HEK293 (cell line): ENCODE results near the gene SIPA1.

ENCODE experiments used
- CTCF ChIA-PET: fragments of 350-600 bp; formaldehyde crosslinking; extraction: SDS; loops from one replicate; lab custom pipeline; 2021; ENCODE audit warnings: antibody characterized with exemption; lab: Yijun Ruan, JAX
- POLR2A ChIA-PET: fragments of 300-600 bp; formaldehyde crosslinking; extraction: SDS; loops from one replicate; lab custom pipeline; 2020; ENCODE audit warnings: antibody characterized with exemption, inconsistent platforms; lab: Yijun Ruan, JAX
- H3K27ac ChIP-seq: fragments of 200-500 bp; sonication (Bioruptor generic); 2 replicates; pipeline ENCODE4 v1.5.1; 2014; ENCODE audit warnings: low read depth, low read length, control low read depth, inconsistent platforms; ENCODE audit errors: extremely low read depth
- H3K36me3 ChIP-seq, 2 experiments: fragments of 200-500 bp in 1 of 2; sonication (Bioruptor generic) in 1 of 2; 1 replicate in 1 of 2; 2 replicates in 1 of 2; pipeline ENCODE4 v1.5.1; 2014 to 2017; ENCODE audit warnings: inconsistent platforms in 2 of 2, low read length in 2 of 2; ENCODE audit not compliant: control insufficient read depth in 2 of 2, insufficient read depth in 1 of 2
- H3K4me1 ChIP-seq: fragments of 200-500 bp; sonication (Bioruptor generic); 2 replicates; pipeline ENCODE4 v1.5.1; 2014; ENCODE audit warnings: mild to moderate bottlenecking, low read length, inconsistent platforms; ENCODE audit not compliant: control insufficient read depth, insufficient read depth
- H3K4me3 ChIP-seq: 2 replicates; pipeline ENCODE4 v1.5.1; 2011; ENCODE audit warnings: low read depth, mild to moderate bottlenecking, control low read depth, low read length, moderate library complexity
- H3K9me3 ChIP-seq: fragments of 200-500 bp; sonication (Bioruptor generic); 2 replicates; pipeline ENCODE4 v1.5.1; 2014; ENCODE audit warnings: low read depth, low read length, inconsistent platforms; ENCODE audit not compliant: control insufficient read depth, insufficient read depth
- BCL11A ChIP-seq: fragments of 450-650 bp; formaldehyde crosslinking; IDR thresholded peaks from 2 replicates; pipeline ENCODE4 v1.5.1; 2016; ENCODE audit warnings: low read depth, missing biosample characterization, missing genetic modification characterization
- EGR2 ChIP-seq: fragments of 450-650 bp; formaldehyde crosslinking; IDR thresholded peaks from 2 replicates; pipeline ENCODE4 v1.5.1; 2016; ENCODE audit warnings: low read depth, missing biosample characterization, missing genetic modification characterization
- GLIS2 ChIP-seq: fragments of 450-650 bp; formaldehyde crosslinking; IDR thresholded peaks from 2 replicates; pipeline ENCODE4 v1.5.1; 2016; ENCODE audit warnings: missing biosample characterization, missing genetic modification characterization
- IKZF3 ChIP-seq: fragments of 450-650 bp; IDR thresholded peaks from 2 replicates; pipeline ENCODE4 v1.5.0; 2018; ENCODE audit warnings: missing biosample characterization, mild to moderate bottlenecking, missing genetic modification characterization, moderate library complexity
- KLF7 ChIP-seq: fragments of 450-650 bp; formaldehyde crosslinking; IDR thresholded peaks from 2 replicates; pipeline ENCODE4 v1.5.1; 2016; ENCODE audit warnings: missing biosample characterization, missing genetic modification characterization, borderline replicate concordance
- MEIS1 ChIP-seq: sonication (generic); formaldehyde crosslinking; IDR thresholded peaks from 2 replicates; pipeline ENCODE4 v1.8.1; 2022; ENCODE audit warnings: missing genetic modification reagents, mild to moderate bottlenecking, borderline replicate concordance
- MYNN ChIP-seq: fragments of 450-650 bp; formaldehyde crosslinking; IDR thresholded peaks from 2 replicates; pipeline ENCODE4 v1.5.1; 2016; ENCODE audit warnings: missing biosample characterization, missing genetic modification characterization, borderline replicate concordance
- SP3 ChIP-seq: fragments of 450-650 bp; formaldehyde crosslinking; IDR thresholded peaks from 2 replicates; pipeline ENCODE4 v1.5.1; 2016; ENCODE audit warnings: missing biosample characterization, missing genetic modification characterization
- ZBTB48 ChIP-seq: fragments of 450-650 bp; formaldehyde crosslinking; IDR thresholded peaks from 2 replicates; pipeline ENCODE4 v1.5.1; 2016; ENCODE audit warnings: missing biosample characterization, missing genetic modification characterization
- ZFHX2 ChIP-seq: fragments of 450-650 bp; formaldehyde crosslinking; conservative IDR thresholded peaks from 2 replicates; pipeline ENCODE4 v1.5.1; 2016; ENCODE audit warnings: missing biosample characterization, missing genetic modification characterization
- ZNF16 ChIP-seq: fragments of 450-650 bp; formaldehyde crosslinking; IDR thresholded peaks from 2 replicates; pipeline ENCODE4 v1.5.1; 2016; ENCODE audit warnings: low read depth, missing biosample characterization, missing genetic modification characterization
- ZNF169 ChIP-seq: fragments of 450-650 bp; formaldehyde crosslinking; IDR thresholded peaks from 2 replicates; pipeline ENCODE4 v1.5.1; 2016; ENCODE audit warnings: missing biosample characterization, missing genetic modification characterization
- ZNF394 ChIP-seq: fragments of 450-650 bp; formaldehyde crosslinking; IDR thresholded peaks from 2 replicates; pipeline ENCODE4 v1.5.1; 2016; ENCODE audit warnings: missing biosample characterization, missing genetic modification characterization, mild to moderate bottlenecking, moderate library complexity, borderline replicate concordance
- ZNF423 ChIP-seq: fragments of 450-650 bp; formaldehyde crosslinking; IDR thresholded peaks from 2 replicates; pipeline ENCODE4 v1.5.1; 2016; ENCODE audit warnings: missing biosample characterization, missing genetic modification characterization
- ZNF473 ChIP-seq: fragments of 450-650 bp; formaldehyde crosslinking; IDR thresholded peaks from 2 replicates; pipeline ENCODE4 v1.5.1; 2017; ENCODE audit warnings: missing biosample characterization, missing genetic modification characterization
- ZNF514 ChIP-seq: fragments of 450-650 bp; formaldehyde crosslinking; IDR thresholded peaks from 2 replicates; pipeline ENCODE4 v1.5.1; 2016; ENCODE audit warnings: missing biosample characterization, missing genetic modification characterization
- ZNF521 ChIP-seq: fragments of 450-650 bp; formaldehyde crosslinking; IDR thresholded peaks from 2 replicates; pipeline ENCODE4 v1.5.1; 2017; ENCODE audit warnings: missing biosample characterization, mild to moderate bottlenecking, missing genetic modification characterization
- ZNF558 ChIP-seq: fragments of 450-650 bp; formaldehyde crosslinking; IDR thresholded peaks from 2 replicates; pipeline ENCODE4 v1.5.1; 2016; ENCODE audit warnings: missing biosample characterization, missing genetic modification characterization
- ZNF747 ChIP-seq: fragments of 450-650 bp; formaldehyde crosslinking; IDR thresholded peaks from 2 replicates; pipeline ENCODE4 v1.5.1; 2016; ENCODE audit warnings: missing biosample characterization, missing genetic modification characterization
- ZXDB ChIP-seq: fragments of 450-650 bp; formaldehyde crosslinking; IDR thresholded peaks from 2 replicates; pipeline ENCODE4 v1.5.1; 2016; ENCODE audit warnings: missing biosample characterization, missing genetic modification characterization
- TF ChIP-seq, protein P1 (sequence below): fragments of 450-650 bp; formaldehyde crosslinking; IDR thresholded peaks from 2 replicates; pipeline ENCODE4 v1.5.1; 2017; ENCODE audit warnings: missing biosample characterization, mild to moderate bottlenecking, missing genetic modification characterization, moderate library complexity
- TF ChIP-seq, protein P2 (sequence below): fragments of 450-650 bp; formaldehyde crosslinking; IDR thresholded peaks from 2 replicates; pipeline ENCODE4 v1.5.1; 2016; ENCODE audit warnings: missing biosample characterization, missing genetic modification characterization
- TF ChIP-seq, protein P3 (sequence below): fragments of 450-650 bp; formaldehyde crosslinking; IDR thresholded peaks from 2 replicates; pipeline ENCODE4 v1.5.1; 2016; ENCODE audit warnings: missing biosample characterization, missing genetic modification characterization

SIPA1 gene

DNA sequence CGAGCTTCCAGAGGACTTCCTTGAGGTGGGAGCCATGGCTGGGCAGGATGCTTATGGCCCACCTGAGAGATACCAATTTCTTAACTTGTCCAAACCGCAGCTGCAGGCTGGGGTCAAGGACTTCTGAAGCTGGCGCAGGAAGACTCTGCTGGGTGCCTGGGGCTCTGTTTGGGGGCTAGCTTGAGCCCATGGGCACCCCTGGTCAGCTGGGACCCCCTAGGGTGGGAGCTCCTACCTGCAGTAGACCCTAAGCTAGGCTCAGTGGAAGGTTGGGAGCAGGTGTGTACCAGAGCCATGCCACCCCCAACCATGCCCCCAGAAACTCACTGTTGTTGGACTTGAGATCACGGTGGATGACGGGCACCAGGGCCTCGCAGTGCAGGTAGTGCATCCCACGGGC lies 25.2 kb upstream of the SIPA1 start:
- H3K36me3 ChIP-seq: peaks cover 0 to 57% of the 10 kb centered on the region in 2 experiments; a peak in 1 of 3 replicates
- no peaks in the 10 kb centered on the region for H3K9me3 ChIP-seq
- H3K4me1 ChIP-seq: no peaks in the 10 kb centered on the region
- H3K27ac ChIP-seq: no peak overlapping the region
- POLR2A ChIA-PET: no interaction called here
- TF ChIP-seq ZNF423 (tag by site-specific recombination) (no peak), GLIS2 (tag by site-specific recombination) (0 out of 2 replicates have a peak, but pooled peaks have one; percentile 18)
- H3K4me3 ChIP-seq: no peak overlapping the region
- CTCF ChIA-PET: interaction anchor here (0.6 to 3.8 kb wide), 6 partner anchors 9 to 476 kb away, joined by 3 to 22 read pairs (median 4); partner anchors contain the start of gene FAM89B

DNA sequence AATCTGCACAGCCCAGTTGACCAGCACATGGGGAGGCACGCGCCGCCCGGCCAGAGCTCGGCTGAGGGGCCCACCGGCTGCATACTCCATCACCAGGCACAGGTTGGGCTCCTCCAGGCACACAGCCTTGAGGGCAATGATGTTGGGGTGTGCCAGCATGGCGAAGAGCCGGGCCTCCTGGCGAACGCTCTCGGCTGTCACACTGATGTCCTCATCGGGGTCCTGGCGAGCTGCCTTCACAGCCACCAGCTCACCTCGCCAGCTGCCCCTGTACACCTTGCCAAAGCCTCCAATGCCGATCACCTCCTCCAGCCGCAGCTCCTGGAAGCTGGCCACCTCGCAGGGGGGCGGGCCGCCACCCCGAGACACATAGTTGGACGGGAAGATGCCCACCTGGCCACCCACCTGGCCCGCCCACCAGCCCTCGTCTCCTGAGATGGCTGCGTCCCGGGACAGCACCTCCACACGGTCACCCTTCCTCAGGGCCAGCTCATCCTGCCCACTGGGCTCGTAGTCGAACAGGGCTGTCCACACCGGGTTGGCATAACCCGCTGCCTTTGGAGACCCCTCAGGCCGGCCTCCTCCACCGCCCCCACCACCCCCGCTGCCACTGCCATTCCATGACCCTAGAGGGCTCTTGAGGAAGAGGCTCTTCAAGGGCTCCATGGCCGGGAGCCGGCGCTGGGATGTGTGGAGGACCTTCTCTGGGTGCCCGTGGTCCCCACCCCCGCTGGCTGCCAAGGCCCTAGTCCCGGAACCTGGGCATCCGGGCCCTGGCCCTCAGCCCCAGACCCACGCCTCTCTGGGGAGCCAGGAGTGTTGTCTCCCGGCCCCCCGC lies 24.6 kb upstream of the SIPA1 start:
- Histone ChIP-seq H3K4me3 (peak overlapping the region; percentile 65), H3K27ac (peak overlapping the region; percentile 73), H3K36me3 (peaks cover 0 to 57% of the 10 kb centered on the region in 2 experiments; a peak in 1 of 3 replicates), H3K9me3 (no peaks in the 10 kb centered on the region), H3K4me1 (no peaks in the 10 kb centered on the region)
- ChIA-PET CTCF (interaction anchor here (0.6 to 3.8 kb wide), 6 partner anchors 9 to 475 kb away, joined by 3 to 22 read pairs (median 4); partner anchors contain the start of gene FAM89B), POLR2A (interaction anchor here (0.9 to 2.5 kb wide), 6 partner anchors 17 to 246 kb away, joined by 3 to 20 read pairs (median 10); partner anchors contain the start of genes CFL1, KCNK7, MUS81 and SCYL1)
- TF ChIP-seq ZNF169 (tag by site-specific recombination) (no peak), ZNF521 (tag by site-specific recombination) (no peak), ZNF558 (tag by site-specific recombination) (no peak), ZNF514 (no peak), ZFHX2 (tag by site-specific recombination) (peak; percentile 59), MEIS1 (no peak), EGR2 (tag by site-specific recombination) (peak; percentile 53)
- TF ChIP-seq, protein P1, sequence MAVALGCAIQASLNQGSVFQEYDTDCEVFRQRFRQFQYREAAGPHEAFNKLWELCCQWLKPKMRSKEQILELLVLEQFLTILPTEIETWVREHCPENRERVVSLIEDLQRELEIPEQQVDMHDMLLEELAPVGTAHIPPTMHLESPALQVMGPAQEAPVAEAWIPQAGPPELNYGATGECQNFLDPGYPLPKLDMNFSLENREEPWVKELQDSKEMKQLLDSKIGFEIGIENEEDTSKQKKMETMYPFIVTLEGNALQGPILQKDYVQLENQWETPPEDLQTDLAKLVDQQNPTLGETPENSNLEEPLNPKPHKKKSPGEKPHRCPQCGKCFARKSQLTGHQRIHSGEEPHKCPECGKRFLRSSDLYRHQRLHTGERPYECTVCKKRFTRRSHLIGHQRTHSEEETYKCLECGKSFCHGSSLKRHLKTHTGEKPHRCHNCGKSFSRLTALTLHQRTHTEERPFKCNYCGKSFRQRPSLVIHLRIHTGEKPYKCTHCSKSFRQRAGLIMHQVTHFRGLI (tag by site-specific recombination): 0 out of 2 replicates have a peak, but pooled peaks have one; percentile 33

DNA sequence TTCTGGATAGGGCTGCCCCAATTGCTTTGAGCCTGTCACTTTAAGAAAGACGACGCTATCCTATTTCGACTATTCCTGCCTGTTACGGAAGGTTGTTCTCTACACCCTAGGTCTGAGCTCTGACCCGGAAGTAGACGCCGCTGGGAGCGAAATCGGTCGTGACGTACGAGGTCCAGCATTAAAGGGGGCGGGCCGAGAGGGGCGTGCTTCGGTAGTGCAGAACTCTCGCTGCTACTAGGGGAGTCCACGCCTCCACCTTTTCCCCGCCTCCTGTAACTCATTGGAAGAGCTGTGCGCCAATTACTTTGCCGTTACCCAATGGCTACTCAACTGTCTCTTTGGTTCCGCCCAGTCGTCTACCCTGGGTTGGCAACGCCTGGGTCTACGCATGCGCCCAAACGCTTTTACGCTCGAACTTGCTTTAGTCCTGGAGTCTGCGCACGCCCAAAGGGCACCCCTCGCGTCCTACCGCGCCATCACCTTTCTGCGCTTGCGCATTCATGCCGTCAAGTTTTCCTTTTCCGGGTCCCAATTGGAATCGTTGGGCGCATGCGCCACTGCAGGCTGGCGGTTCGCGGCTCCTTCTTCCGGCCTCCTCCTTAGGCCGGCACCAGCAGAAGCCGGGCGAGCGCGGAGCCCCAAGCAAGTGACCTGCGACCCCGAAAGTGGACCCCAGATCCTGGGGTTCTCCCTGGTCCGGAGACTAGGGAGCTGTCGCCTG lies 22.5 kb upstream of the SIPA1 start, which contains the start of gene PCNX3:
Gene PCNX3 (plus strand): TSS at position 548 of the 721 bp plus-strand sequence. CDS start 536 bp downstream, outside the sequence.
- POLR2A ChIA-PET: interaction anchor here (0.7 to 2.5 kb wide), 38 partner anchors 9 to 387 kb away, joined by 3 to 20 read pairs (median 6); partner anchors contain the start of genes BANF1, CCDC85B, CFL1 and EHBP1L1
- no peaks in the 10 kb centered on the region for H3K9me3 ChIP-seq
- H3K27ac ChIP-seq: peak within 1 kb of the TSS; percentile 79
- H3K36me3 ChIP-seq: peaks cover 0 to 61% of the 10 kb centered on the region in 2 experiments; a peak in 1 of 3 replicates
- no peaks in the 10 kb centered on the region for H3K4me1 ChIP-seq
- H3K4me3 ChIP-seq: peak within 1 kb of the TSS; percentile 91
- CTCF ChIA-PET: interaction anchor here (0.5 to 3.8 kb wide), 9 partner anchors 16 to 270 kb away, joined by 3 to 22 read pairs (median 4); partner anchors contain the start of gene MUS81
- TF ChIP-seq ZNF747 (tag by site-specific recombination) (no peak), MYNN (tag by site-specific recombination) (no peak), KLF7 (tag by site-specific recombination) (0 out of 2 replicates have a peak, but pooled peaks have one; percentile 41), ZXDB (tag by site-specific recombination) (peak; percentile 67), IKZF3 (no peak), ZNF423 (tag by site-specific recombination) (no peak), ZBTB48 (tag by site-specific recombination) (no peak), ZNF16 (tag by site-specific recombination) (no peak), ZNF394 (tag by site-specific recombination) (no peak; the same call in 1 of the 2 replicates), SP3 (tag by site-specific recombination) (peak; percentile 95), ZNF473 (tag by site-specific recombination) (no peak), BCL11A (tag by site-specific recombination) (no peak)
- TF ChIP-seq, protein P2, sequence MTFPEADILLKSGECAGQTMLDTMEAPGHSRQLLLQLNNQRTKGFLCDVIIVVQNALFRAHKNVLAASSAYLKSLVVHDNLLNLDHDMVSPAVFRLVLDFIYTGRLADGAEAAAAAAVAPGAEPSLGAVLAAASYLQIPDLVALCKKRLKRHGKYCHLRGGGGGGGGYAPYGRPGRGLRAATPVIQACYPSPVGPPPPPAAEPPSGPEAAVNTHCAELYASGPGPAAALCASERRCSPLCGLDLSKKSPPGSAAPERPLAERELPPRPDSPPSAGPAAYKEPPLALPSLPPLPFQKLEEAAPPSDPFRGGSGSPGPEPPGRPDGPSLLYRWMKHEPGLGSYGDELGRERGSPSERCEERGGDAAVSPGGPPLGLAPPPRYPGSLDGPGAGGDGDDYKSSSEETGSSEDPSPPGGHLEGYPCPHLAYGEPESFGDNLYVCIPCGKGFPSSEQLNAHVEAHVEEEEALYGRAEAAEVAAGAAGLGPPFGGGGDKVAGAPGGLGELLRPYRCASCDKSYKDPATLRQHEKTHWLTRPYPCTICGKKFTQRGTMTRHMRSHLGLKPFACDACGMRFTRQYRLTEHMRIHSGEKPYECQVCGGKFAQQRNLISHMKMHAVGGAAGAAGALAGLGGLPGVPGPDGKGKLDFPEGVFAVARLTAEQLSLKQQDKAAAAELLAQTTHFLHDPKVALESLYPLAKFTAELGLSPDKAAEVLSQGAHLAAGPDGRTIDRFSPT (tag by site-specific recombination): 0 out of 2 replicates have a peak, but pooled peaks have one; percentile 27
- TF ChIP-seq, protein P3, sequence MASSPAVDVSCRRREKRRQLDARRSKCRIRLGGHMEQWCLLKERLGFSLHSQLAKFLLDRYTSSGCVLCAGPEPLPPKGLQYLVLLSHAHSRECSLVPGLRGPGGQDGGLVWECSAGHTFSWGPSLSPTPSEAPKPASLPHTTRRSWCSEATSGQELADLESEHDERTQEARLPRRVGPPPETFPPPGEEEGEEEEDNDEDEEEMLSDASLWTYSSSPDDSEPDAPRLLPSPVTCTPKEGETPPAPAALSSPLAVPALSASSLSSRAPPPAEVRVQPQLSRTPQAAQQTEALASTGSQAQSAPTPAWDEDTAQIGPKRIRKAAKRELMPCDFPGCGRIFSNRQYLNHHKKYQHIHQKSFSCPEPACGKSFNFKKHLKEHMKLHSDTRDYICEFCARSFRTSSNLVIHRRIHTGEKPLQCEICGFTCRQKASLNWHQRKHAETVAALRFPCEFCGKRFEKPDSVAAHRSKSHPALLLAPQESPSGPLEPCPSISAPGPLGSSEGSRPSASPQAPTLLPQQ (tag by site-specific recombination): peak; percentile 73
